HepG2 (cell line): ENCODE measurements around the gene SGSM1. TPM values are rescaled to one million over a fixed set of nuclear protein-coding genes. Genes with fewer than 3 reads are reported as not detected.
A peak's percentile ranks its signal among the peaks of the same experiment; 100 is the strongest.

Source experiments
- BCLAF1 ChIP-seq: fragments of 450-650 bp; IDR thresholded peaks from 2 replicates; pipeline ENCODE4 v1.6.1; 2017; ENCODE audit warnings: mild to moderate bottlenecking
- ETS1 ChIP-seq: sonication (generic); formaldehyde crosslinking; IDR thresholded peaks from 2 replicates; pipeline ENCODE4 v1.4.0; 2020; ENCODE audit warnings: missing genetic modification reagents
- GMEB1 ChIP-seq: sonication (generic); formaldehyde crosslinking; IDR thresholded peaks from 2 replicates; pipeline ENCODE4 v1.5.1; 2020; ENCODE audit warnings: missing genetic modification reagents, mild to moderate bottlenecking, borderline replicate concordance
- HNRNPL ChIP-seq: fragments of 200-400 bp; formaldehyde crosslinking; IDR thresholded peaks from 2 replicates; pipeline ENCODE4 v1.6.1; 2017; ENCODE audit warnings: mild to moderate bottlenecking, low read depth, low read length
- MLXIP ChIP-seq: sonication (generic); formaldehyde crosslinking; IDR thresholded peaks from 2 replicates; pipeline ENCODE4 v1.9.0; 2021; ENCODE audit warnings: missing genetic modification reagents, borderline replicate concordance
- MXI1 ChIP-seq: IDR thresholded peaks from 3 replicates; pipeline ENCODE4 v1.6.1; 2012; ENCODE audit warnings: low read depth, low read length, inconsistent platforms, borderline replicate concordance
- POLR2AphosphoS5 ChIP-seq: IDR thresholded peaks from 2 replicates; pipeline ENCODE4 v1.6.1; 2012; ENCODE audit warnings: low read depth, low read length
- SNAI1 ChIP-seq: sonication (generic); formaldehyde crosslinking; IDR thresholded peaks from 2 replicates; pipeline ENCODE4 v1.5.0; 2020; ENCODE audit warnings: mild to moderate bottlenecking, missing genetic modification reagents, borderline replicate concordance
- TEAD3 ChIP-seq: optimal IDR thresholded peaks from 2 replicates; pipeline ENCODE3; 2016; ENCODE audit warnings: borderline replicate concordance
- ZHX1 ChIP-seq: sonication (generic); formaldehyde crosslinking; IDR thresholded peaks from 2 replicates; pipeline ENCODE4 v1.8.1; 2022; ENCODE audit warnings: low read depth, mild to moderate bottlenecking, missing genetic modification reagents
- ZNF616 ChIP-seq: sonication (generic); formaldehyde crosslinking; IDR thresholded peaks from 2 replicates; pipeline ENCODE4 v1.5.0; 2020; ENCODE audit warnings: low read depth, mild to moderate bottlenecking, missing genetic modification reagents
- ZSCAN9 ChIP-seq: IDR thresholded peaks from 2 replicates; pipeline ENCODE4 v1.6.1; 2016; ENCODE audit warnings: borderline replicate concordance
- polyA plus RNA-seq, 8 experiments: library from polyadenylated mRNA; depleted of rRNA in 3 of 8; stranded (reverse) in 7 of 8; unstranded in 1 of 8; fragments of >200 nt; fragmentation: Illumina TruSeq in 4 of 8; extraction: Trizol in 4 of 8; gene quantifications; 2 replicates each; pipeline versions ENCODE4 v1.2.1 to v1.2.3, GENCODE V29; 2011 to 2016; ENCODE audit warnings: low read depth in 4 of 8, missing spikeins in 1 of 8, mixed read lengths in 1 of 8; ENCODE audit not compliant: insufficient read depth in 1 of 8
- total RNA-seq, 5 experiments: library from RNA; depleted of rRNA; stranded (reverse); fragments of >200 nt; fragmentation: Illumina TruSeq; extraction: Trizol; gene quantifications; 2 replicates each; pipeline ENCODE4 v1.2.3, GENCODE V29; 2016; ENCODE audit warnings: low read depth in 1 of 5
- TF ChIP-seq, protein P1 (sequence below), 2 experiments: sonication (generic) in 1 of 2; formaldehyde crosslinking in 1 of 2; IDR thresholded peaks; 2 replicates each; pipeline versions ENCODE4 v1.4.0 to v1.6.1; 2018 to 2020; ENCODE audit warnings: missing genetic modification reagents in 2 of 2, borderline replicate concordance in 1 of 2, low read depth in 1 of 2, mild to moderate bottlenecking in 1 of 2, missing biosample characterization in 1 of 2

SGSM1 gene
- total and polyA plus RNA-seq, 2 of the 13 experiments (the other 11 are each of a cell fraction or from before 2014, with no cell fraction given) = 0.07 TPM; not detected in 1

DNA sequence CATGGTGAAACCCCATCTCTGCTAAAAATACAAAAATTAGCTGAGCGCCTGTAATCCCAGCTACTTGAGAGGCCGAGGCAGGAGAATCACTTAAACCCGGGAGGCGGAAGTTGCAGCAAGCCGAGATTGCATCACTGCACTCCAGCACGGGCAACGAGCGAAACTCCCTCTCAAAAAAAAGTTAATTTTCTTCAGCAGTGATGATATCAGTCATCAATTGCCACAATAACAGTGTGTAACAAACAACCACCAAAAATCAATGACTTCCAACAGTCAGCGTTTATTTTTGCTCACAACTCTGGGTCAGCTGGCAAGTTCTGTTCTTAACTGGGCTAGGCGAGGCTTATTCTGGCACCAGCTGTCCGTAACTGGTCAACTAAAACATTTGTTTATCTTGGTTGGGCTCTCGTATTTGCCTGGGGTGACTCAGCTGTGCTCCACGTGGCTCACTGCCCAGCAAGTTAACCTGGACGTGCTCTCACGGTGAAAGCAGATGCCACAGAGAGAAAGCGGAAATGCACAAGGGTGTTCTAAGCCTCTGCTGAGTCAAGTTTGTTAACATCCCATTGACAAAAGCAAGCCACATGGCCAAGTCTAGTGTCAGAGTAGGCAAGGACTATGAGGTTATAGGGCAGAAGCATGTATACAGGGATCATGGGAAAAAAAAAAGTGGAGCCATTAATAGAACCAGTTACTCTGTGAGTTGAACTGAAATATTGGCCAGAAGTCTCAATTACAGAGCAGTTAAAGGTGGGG lies 88.4 kb downstream of the SGSM1 start (continued):
- TF ChIP-seq, protein P1, sequence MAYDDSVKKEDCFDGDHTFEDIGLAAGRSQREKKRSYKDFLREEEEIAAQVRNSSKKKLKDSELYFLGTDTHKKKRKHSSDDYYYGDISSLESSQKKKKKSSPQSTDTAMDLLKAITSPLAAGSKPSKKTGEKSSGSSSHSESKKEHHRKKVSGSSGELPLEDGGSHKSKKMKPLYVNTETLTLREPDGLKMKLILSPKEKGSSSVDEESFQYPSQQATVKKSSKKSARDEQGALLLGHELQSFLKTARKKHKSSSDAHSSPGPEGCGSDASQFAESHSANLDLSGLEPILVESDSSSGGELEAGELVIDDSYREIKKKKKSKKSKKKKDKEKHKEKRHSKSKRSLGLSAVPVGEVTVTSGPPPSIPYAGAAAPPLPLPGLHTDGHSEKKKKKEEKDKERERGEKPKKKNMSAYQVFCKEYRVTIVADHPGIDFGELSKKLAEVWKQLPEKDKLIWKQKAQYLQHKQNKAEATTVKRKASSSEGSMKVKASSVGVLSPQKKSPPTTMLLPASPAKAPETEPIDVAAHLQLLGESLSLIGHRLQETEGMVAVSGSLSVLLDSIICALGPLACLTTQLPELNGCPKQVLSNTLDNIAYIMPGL (CRISPR knock-in tag; IDR thresholded peaks at IDR 0.05; ENCODE audit: borderline replicate concordance in 1 of 2, low read depth in 1 of 2) = peak in 1 of 2 experiments; percentile 20; a peak in 1 of 4 replicates
- TF ChIP-seq TEAD3 (CRISPR knock-in tag) = peak; percentile 57
- peak; percentile 42; the same call in 1 of the 2 replicates for TF ChIP-seq ZSCAN9
- no peak for TF ChIP-seq BCLAF1
- TF ChIP-seq ETS1 (CRISPR knock-in tag) = 0 out of 2 replicates have a peak, but pooled peaks have one; percentile 40
- peak; percentile 99; the same call in 2 of the 3 replicates for TF ChIP-seq MXI1
- TF ChIP-seq MLXIP (CRISPR knock-in tag) = peak; percentile 72; the same call in 1 of the 2 replicates
- no peak for TF ChIP-seq ZNF616
- TF ChIP-seq POLR2AphosphoS5 = no peak
- TF ChIP-seq HNRNPL = no peak
- TF ChIP-seq GMEB1 = no peak
- TF ChIP-seq SNAI1 = no peak
- TF ChIP-seq ZHX1 (CRISPR knock-in tag) = no peak
